T-helper 2 cell (primary cell): Measurements from ENCODE around the gene TMCC3.
"Not testable (repeated sequence)": the region's sequence is repeated elsewhere in the genome, so short reads cannot be mapped to it uniquely, and the experiment has no call there.

Experiments
- DNase-seq, 5 experiments: peaks; one replicate each; pipeline versions ENCODE4 v3.0.0 to v3.0.0-alpha.2; 2012 to 2022

Gene TMCC3

GRCh38 chr12:94563286-94563685, 87.1 kb downstream of the TMCC3 start:
- no peak for DNase-seq

GRCh38 chr12:94561943-94562411, 88.4 kb downstream of the TMCC3 start:
- no peak for DNase-seq

GRCh38 chr12:94560431-94561221, 89.7 kb downstream of the TMCC3 start:
- DNase-seq, result no peak

GRCh38 chr12:94558612-94559011, 91.7 kb downstream of the TMCC3 start:
- no peak for DNase-seq

- DNase-seq, result no peak
Observed at GRCh38 chr12:94557746-94558295, 92.5 kb downstream of the TMCC3 start.

GRCh38 chr12:94555687-94556086, 94.7 kb downstream of the TMCC3 start:
- DNase-seq, result no peak

- DNase-seq, result no peak
Observed at GRCh38 chr12:94553875-94554274, 96.5 kb downstream of the TMCC3 start.

GRCh38 chr12:94553130-94553519, 97.2 kb downstream of the TMCC3 start:
- DNase-seq, result no peak

- no peak for DNase-seq
Observed at GRCh38 chr12:94551810-94552209, 98.5 kb downstream of the TMCC3 start.

GRCh38 chr12:94550964-94551363, 99.4 kb downstream of the TMCC3 start:
- no peak for DNase-seq

GRCh38 chr12:94548833-94549232, 101.5 kb downstream of the TMCC3 start:
- DNase-seq, result not testable (repeated sequence)

- DNase-seq, result peak in 1 of 5 experiments; percentile 15
Observed at GRCh38 chr12:94545935-94546771, 104.2 kb downstream of the TMCC3 start.

GRCh38 chr12:94544355-94544754, 106.0 kb downstream of the TMCC3 start:
- no peak for DNase-seq

GRCh38 chr12:94538318-94538717, 112.0 kb downstream of the TMCC3 start:
- DNase-seq, result no peak

- DNase-seq, result no peak
Observed at GRCh38 chr12:94536040-94536965, 114.1 kb downstream of the TMCC3 start.

GRCh38 chr12:94535510-94535921, 114.8 kb downstream of the TMCC3 start:
- DNase-seq, result no peak

GRCh38 chr12:94534774-94535509, 115.4 kb downstream of the TMCC3 start:
- DNase-seq, result no peak

GRCh38 chr12:94534278-94534677, 116.1 kb downstream of the TMCC3 start:
- DNase-seq, result no peak

- peak; percentile 19 to 64 (median 48) for DNase-seq
Observed at GRCh38 chr12:94532490-94533422, 117.6 kb downstream of the TMCC3 start.

GRCh38 chr12:94531196-94531720, 119.1 kb downstream of the TMCC3 start:
- no peak for DNase-seq
